ENCODE data around the gene ADORA1. TPM values are rescaled to one million over a fixed set of nuclear protein-coding genes. Genes with fewer than 3 reads are reported as not detected.

Gene ADORA1
- total RNA-seq, 4 donors from 2014 or later = 1.4 to 4.3 (median 2.6) TPM

GRCh38 chr1:203178821-203179666 lies 51.5 kb downstream of the ADORA1 start:
- TF ChIP-seq CTCF (IDR thresholded peaks at IDR 0.05) = no peak
- no peak for ATAC-seq (ENCODE audit: low FRiP score)
- no peak for DNase-seq (ENCODE audit: low spot score)

GRCh38 chr1:203179667-203180005 lies 52.1 kb downstream of the ADORA1 start:
- TF ChIP-seq CTCF (IDR thresholded peaks at IDR 0.05) = no peak
- no peak for DNase-seq (ENCODE audit: low spot score)
- no peak for ATAC-seq (ENCODE audit: low FRiP score)

GRCh38 chr1:203180611-203181330 lies 53.2 kb downstream of the ADORA1 start:
- ATAC-seq (ENCODE audit: low FRiP score) (no peak), DNase-seq (ENCODE audit: low spot score) (no peak)
- TF ChIP-seq CTCF (IDR thresholded peaks at IDR 0.05) = no peak

- ATAC-seq (ENCODE audit: low FRiP score) (no peak), DNase-seq (ENCODE audit: low spot score) (no peak)
Observed at GRCh38 chr1:203181586-203182386, 54.3 kb downstream of the ADORA1 start.

GRCh38 chr1:203182387-203182953 lies 54.9 kb downstream of the ADORA1 start:
- ATAC-seq (ENCODE audit: low FRiP score) (no peak), DNase-seq (ENCODE audit: low spot score) (no peak)
- no peak for TF ChIP-seq CTCF (IDR thresholded peaks at IDR 0.05)

More at GRCh38 chr1:203181586-203182386, 54.3 kb downstream of the ADORA1 start:
- no peak for TF ChIP-seq CTCF (IDR thresholded peaks at IDR 0.05)

- ATAC-seq (ENCODE audit: low FRiP score) (no peak), DNase-seq (ENCODE audit: low spot score) (no peak)
- TF ChIP-seq CTCF (IDR thresholded peaks at IDR 0.05) = no peak
Observed at GRCh38 chr1:203183828-203184227, 56.3 kb downstream of the ADORA1 start.

Measured in omental fat pad (tissue), 4 donors.